ENCODE measurements around the gene HMGN4. TPM values are rescaled to one million over a fixed set of nuclear protein-coding genes. Genes with fewer than 3 reads are reported as not detected.
A peak's percentile ranks its signal among the peaks of the same experiment; 100 is the strongest.

The HMGN4 gene
- total RNA-seq, 1 donor from 2014 or later = 39.7 TPM

DNA sequence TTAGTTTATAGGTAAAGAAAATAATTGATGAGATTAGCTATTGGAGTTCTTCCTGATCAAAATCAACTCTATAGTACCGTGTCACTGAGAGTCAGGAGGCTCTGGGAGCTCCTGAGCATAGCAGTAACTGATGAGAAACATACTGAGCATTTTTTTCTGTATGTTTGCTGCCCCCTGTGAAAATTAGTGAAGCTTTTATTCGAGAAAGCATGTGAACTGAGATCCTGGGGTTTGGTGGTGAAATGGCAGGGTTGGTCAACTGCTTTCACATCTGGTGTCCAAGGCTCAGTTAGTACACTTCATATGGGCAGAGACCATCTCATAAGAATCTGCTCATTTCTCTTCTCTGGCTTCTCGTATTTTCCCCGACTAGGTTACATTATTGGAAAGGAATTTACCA, 54.5 kb downstream of the HMGN4 start:
- H3K9me3 Mint-ChIP-seq (ENCODE audit: low read depth) = peaks cover 4% of the 10 kb centered on the region
- no peak overlapping the region for H3K4me3 Mint-ChIP-seq (ENCODE audit: low read depth)

DNA sequence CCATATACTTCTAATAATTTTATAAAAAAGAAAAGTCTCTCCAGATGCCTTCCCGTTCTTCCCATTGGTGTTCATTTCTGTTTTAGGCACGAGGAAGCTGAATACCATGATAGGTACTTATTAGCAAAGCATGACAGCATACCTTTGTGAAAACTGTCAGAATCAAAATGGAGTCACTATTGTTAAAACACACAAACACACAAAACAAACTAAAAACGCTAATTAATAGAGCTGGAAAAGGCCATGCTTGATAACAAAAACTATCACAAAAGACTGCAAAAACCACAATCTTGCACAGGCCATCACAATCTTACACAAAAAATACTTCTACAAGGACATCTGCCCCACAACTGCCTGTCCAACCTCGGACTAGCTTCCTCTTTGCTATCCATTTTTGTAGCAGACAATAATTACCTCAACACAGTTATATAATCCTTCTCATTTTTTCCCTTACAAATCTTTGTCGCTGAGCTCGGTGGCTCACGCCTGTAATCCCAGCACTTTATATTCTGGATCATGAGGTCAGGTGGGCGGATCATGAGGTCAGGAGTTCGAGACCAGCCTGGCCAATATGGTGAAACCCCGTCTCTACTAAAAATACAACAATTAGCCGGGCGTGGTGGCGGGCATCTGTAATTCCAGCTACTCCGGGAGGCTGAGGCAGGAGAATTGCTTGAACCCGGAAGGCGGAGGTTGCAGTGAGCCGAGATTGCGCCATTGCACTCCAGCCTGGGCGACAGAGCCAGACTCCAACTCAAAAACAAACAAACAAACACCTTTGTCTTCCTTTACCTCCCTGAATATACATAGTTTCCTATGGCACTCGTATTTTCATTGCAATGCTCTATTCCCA, 55.3 kb downstream of the HMGN4 start:
- Mint-ChIP-seq H3K36me3 (ENCODE audit: insufficient read depth) (peaks cover 2% of the 10 kb centered on the region), H3K27ac (no peak overlapping the region), H3K4me1 (ENCODE audit: low read depth) (peaks cover 9% of the 10 kb centered on the region), H3K27me3 (peaks cover 5% of the 10 kb centered on the region), H3K4me3 (ENCODE audit: low read depth) (no peak overlapping the region), H3K9me3 (ENCODE audit: low read depth) (peaks cover 4% of the 10 kb centered on the region)
- TF ChIP-seq, protein P1, sequence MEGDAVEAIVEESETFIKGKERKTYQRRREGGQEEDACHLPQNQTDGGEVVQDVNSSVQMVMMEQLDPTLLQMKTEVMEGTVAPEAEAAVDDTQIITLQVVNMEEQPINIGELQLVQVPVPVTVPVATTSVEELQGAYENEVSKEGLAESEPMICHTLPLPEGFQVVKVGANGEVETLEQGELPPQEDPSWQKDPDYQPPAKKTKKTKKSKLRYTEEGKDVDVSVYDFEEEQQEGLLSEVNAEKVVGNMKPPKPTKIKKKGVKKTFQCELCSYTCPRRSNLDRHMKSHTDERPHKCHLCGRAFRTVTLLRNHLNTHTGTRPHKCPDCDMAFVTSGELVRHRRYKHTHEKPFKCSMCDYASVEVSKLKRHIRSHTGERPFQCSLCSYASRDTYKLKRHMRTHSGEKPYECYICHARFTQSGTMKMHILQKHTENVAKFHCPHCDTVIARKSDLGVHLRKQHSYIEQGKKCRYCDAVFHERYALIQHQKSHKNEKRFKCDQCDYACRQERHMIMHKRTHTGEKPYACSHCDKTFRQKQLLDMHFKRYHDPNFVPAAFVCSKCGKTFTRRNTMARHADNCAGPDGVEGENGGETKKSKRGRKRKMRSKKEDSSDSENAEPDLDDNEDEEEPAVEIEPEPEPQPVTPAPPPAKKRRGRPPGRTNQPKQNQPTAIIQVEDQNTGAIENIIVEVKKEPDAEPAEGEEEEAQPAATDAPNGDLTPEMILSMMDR (IDR thresholded peaks at IDR 0.05; ENCODE audit: unreplicated experiment) = no peak
- no peak for DNase-seq (ENCODE audit: low spot score, unreplicated experiment)

More for the DNA sequence above, 54.5 kb downstream of the HMGN4 start:
- DNase-seq (ENCODE audit: low spot score, unreplicated experiment) = no peak
- TF ChIP-seq, protein P1 (IDR thresholded peaks at IDR 0.05; ENCODE audit: unreplicated experiment) = no peak
- Mint-ChIP-seq H3K36me3 (ENCODE audit: insufficient read depth) (peaks cover 2% of the 10 kb centered on the region), H3K27ac (no peak overlapping the region), H3K27me3 (peaks cover 5% of the 10 kb centered on the region), H3K4me1 (ENCODE audit: low read depth) (peaks cover 4% of the 10 kb centered on the region)

DNA sequence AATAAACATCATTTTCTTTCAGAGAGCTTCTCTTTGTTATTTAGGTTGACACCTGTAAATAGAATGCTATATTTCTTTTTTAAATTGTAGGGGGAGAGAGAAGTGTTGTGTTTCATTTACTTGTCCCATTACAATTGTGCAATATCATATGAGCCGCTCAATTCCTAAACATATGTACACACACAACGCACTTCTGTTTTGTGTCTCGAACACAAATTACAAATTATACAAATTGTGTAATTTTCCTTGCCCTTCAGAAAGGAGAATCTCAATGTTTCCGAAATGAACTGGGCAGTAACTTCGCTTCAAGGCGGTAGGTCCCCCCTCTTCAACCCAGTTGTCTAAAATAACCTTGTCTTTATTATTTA, 55.9 kb downstream of the HMGN4 start:
- TF ChIP-seq, protein P1 (IDR thresholded peaks at IDR 0.05; ENCODE audit: unreplicated experiment) = no peak
- H3K27ac Mint-ChIP-seq = no peak overlapping the region
- H3K27me3 Mint-ChIP-seq = peaks cover 5% of the 10 kb centered on the region
- peaks cover 9% of the 10 kb centered on the region for H3K4me1 Mint-ChIP-seq (ENCODE audit: low read depth)
- no peak for DNase-seq (ENCODE audit: low spot score, unreplicated experiment)
- H3K4me3 Mint-ChIP-seq (ENCODE audit: low read depth) = no peak overlapping the region
- H3K36me3 Mint-ChIP-seq (ENCODE audit: insufficient read depth) = peaks cover 2% of the 10 kb centered on the region
- peaks cover 4% of the 10 kb centered on the region for H3K9me3 Mint-ChIP-seq (ENCODE audit: low read depth)

DNA sequence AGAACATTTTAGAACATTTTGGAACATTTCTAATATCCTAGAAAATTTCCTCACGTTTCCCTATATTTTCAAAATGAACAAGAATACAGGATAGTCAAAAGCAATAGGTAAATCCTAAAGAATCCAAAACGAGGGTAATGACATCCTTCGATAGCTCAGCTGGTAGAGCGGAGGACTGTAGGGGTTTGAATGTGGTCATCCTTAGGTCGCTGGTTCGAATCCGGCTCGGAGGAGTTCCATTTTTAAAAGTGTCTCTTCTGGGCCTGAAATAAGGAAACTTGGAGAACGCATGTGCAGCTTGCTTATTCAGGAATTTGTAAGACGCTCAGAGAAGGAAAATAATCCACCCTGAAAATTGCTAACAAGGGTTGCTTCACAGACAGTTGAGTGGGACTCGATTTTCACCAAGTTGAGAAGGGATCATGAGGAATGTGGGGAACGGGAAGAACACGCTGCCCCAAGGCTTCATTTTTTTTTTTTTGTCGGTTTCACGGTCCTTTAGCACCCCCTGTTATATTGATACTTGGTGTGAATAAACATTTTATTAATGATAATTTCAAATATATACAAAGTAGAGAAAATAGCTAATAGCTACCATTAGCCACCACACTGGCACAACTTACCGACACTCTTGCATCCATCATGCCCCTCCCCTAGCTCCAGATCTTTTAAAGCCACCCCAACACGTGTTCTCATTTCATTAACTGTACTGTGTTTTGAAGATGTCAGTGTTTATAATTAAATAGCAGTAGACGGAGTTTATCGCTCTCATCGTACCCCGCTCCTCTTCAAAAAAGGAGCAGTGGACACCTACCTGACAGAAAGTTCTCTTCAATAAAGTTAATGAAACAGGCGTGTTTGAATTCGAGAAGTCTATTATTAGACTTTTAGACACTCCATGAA, 56.8 kb downstream of the HMGN4 start:
- H3K4me1 Mint-ChIP-seq (ENCODE audit: low read depth) = peaks cover 9% of the 10 kb centered on the region
- DNase-seq (ENCODE audit: low spot score, unreplicated experiment) = no peak
- TF ChIP-seq, protein P1 (IDR thresholded peaks at IDR 0.05; ENCODE audit: unreplicated experiment) = no peak
- peaks cover 3% of the 10 kb centered on the region for H3K36me3 Mint-ChIP-seq (ENCODE audit: insufficient read depth)
- H3K27me3 Mint-ChIP-seq = peaks cover 1% of the 10 kb centered on the region
- H3K27ac Mint-ChIP-seq = no peak overlapping the region
- H3K9me3 Mint-ChIP-seq (ENCODE audit: low read depth) = peaks cover 4% of the 10 kb centered on the region
- no peak overlapping the region for H3K4me3 Mint-ChIP-seq (ENCODE audit: low read depth)

DNA sequence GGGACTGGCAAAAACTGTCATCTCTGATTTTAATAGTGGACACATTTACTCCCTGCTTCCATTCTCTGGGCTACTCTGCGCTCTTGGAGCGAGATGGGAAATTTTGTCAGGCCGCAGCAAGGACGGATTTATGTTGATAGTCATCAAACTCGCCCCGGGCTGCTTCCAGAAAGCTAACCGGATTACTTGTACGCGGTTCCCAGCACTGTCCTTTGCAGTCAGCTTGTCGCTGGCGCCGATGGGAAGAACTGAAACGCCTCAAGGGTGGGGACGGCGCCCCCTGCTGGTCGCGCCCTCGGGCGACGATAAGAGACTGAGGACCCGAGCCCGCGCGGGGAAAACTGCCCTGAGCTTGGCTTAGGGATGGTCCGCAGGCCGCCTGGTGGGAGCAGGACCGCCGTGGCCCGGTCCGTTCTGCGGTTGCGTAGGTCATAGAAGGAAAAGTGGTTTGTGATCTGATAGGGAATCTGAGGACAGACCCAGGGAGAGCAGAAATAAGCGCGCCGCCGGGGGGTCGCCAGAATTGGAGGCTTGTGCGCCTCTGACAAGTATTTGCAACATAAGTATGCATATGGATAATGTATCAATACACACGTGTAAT, 57.6 kb downstream of the HMGN4 start:
- H3K27me3 Mint-ChIP-seq = no peaks in the 10 kb centered on the region
- no peak overlapping the region for H3K4me3 Mint-ChIP-seq (ENCODE audit: low read depth)
- peaks cover 4% of the 10 kb centered on the region for H3K9me3 Mint-ChIP-seq (ENCODE audit: low read depth)
- peaks cover 9% of the 10 kb centered on the region for H3K4me1 Mint-ChIP-seq (ENCODE audit: low read depth)
- peak; percentile 90 for DNase-seq (ENCODE audit: low spot score, unreplicated experiment)
- no peak overlapping the region for H3K27ac Mint-ChIP-seq
- TF ChIP-seq, protein P1 (IDR thresholded peaks at IDR 0.05; ENCODE audit: unreplicated experiment) = peak; percentile 98
- H3K36me3 Mint-ChIP-seq (ENCODE audit: insufficient read depth) = peaks cover 3% of the 10 kb centered on the region

All from progenitor cell of endocrine pancreas (in vitro differentiated cells).